Transverse colon (tissue), 4 donors: ENCODE results near the gene IL6. TPM values are rescaled to one million over a fixed set of nuclear protein-coding genes. Genes with fewer than 3 reads are reported as not detected.

Experiments used
- DNase-seq: peaks from one replicate; pipeline ENCODE4 v3.0.0-alpha.2; 2019
- H3K27ac ChIP-seq, 4 donors: fragments of 200-600 bp; sonication (generic); 2 replicates each; pipeline ENCODE4 v1.5.1; 2016 to 2018; ENCODE audit warnings: inconsistent platforms in 4 of 4
- H3K27me3 ChIP-seq: fragments of 200-600 bp; sonication (generic); 2 replicates; pipeline ENCODE4 v1.5.1; 2017; ENCODE audit warnings: inconsistent platforms
- H3K36me3 ChIP-seq, 4 donors: fragments of 200-600 bp; sonication (generic); 2 replicates each; pipeline ENCODE4 v1.5.1; 2017 to 2019; ENCODE audit warnings: inconsistent platforms in 4 of 4
- H3K4me1 ChIP-seq, 4 donors: fragments of 200-600 bp; sonication (generic); 2 replicates each; pipeline ENCODE4 v1.5.1; 2017 to 2020; ENCODE audit warnings: inconsistent platforms in 4 of 4
- H3K4me3 ChIP-seq, 4 donors: fragments of 200-600 bp; sonication (generic); 1 replicate in 1 of 4; 2 replicates in 3 of 4; pipeline versions ENCODE4 v1.5.1 to v1.6.1; 2017 to 2019; ENCODE audit warnings: inconsistent platforms in 4 of 4
- H3K9me3 ChIP-seq, 2 donors: fragments of 200-600 bp; sonication (generic); 2 replicates each; pipeline ENCODE4 v1.5.1; 2017 to 2019; ENCODE audit warnings: inconsistent platforms in 2 of 2
- CTCF ChIP-seq, 5 experiments: fragments of 200-600 bp in 3 of 5; fragments of 450-650 bp in 2 of 5; sonication (generic) in 3 of 5; IDR thresholded peaks; 1 replicate in 2 of 5; 2 replicates in 3 of 5; pipeline ENCODE4 v1.5.1; 2016 to 2017; ENCODE audit warnings: antibody characterized with exemption in 5 of 5, inconsistent platforms in 3 of 5, mild to moderate bottlenecking in 2 of 5, moderate library complexity in 1 of 5
- EP300 ChIP-seq: sonication (generic); formaldehyde crosslinking; IDR thresholded peaks from one replicate; pipeline ENCODE4 v1.6.1; 2017; ENCODE audit warnings: antibody characterized with exemption, low read depth
- POLR2A ChIP-seq: fragments of 450-650 bp; IDR thresholded peaks from one replicate; pipeline ENCODE4 v1.6.1; 2016; ENCODE audit warnings: antibody characterized with exemption, mild to moderate bottlenecking, moderate library complexity
- POLR2AphosphoS5 ChIP-seq, 3 donors: sonication (generic); formaldehyde crosslinking; IDR thresholded peaks; one replicate each; pipeline ENCODE4 v1.6.1; 2016; ENCODE audit warnings: antibody characterized with exemption in 3 of 3
- WGBS, 2 donors: methylation state at CpG; one replicate each; pipeline ENCODE4 v1.1.5; 2018; ENCODE audit warnings: low coverage in 1 of 2; 5-methylcytosine and 5-hydroxymethylcytosine counted together
- in situ Hi-C, 4 donors: fragments of 200-750 bp; cut with MboI; loops; one replicate each; pipeline versions ENCODE4 v1.15.0 to v1.15.1; 2017; ENCODE audit warnings: low sequenced_read_pairs in 3 of 4, low pct_ligation_motif_present in 1 of 4, low pct_unique_long_range_greater_than_20kb in 1 of 4
- intact Hi-C: fragments of 100-400 bp; cut with DNase I; formaldehyde crosslinking; loops from one replicate; pipeline ENCODE4 v1.15.1; 2023; ENCODE audit warnings: low total_unique reads
- total RNA-seq, 4 donors: library from RNA; depleted of rRNA; stranded (reverse); fragments of >200 nt; gene quantifications; one replicate each; pipeline ENCODE4 v1.1.0, GENCODE V29; 2016

Gene IL6
- total RNA-seq, 4 donors from 2014 or later, result 0.82 to 10.8 (median 1.9) TPM; not detected in 1

GRCh38 chr7:22728401-22729029 is 1.5 kb downstream of the IL6 start:
- no peak for DNase-seq
- peak overlapping the region in 1 of 4 donors; percentile 62 for H3K27ac ChIP-seq
- H3K27me3 ChIP-seq, result no peaks in the 10 kb centered on the region
- intact Hi-C loops (loop anchor here (5.0 kb wide), 1 partner anchor 284 kb away; the partner anchor contains the start of gene HYCC1), in situ Hi-C loops (loop anchor here (5.0 to 10.0 kb wide), 2 partner anchors 164 to 166 kb away; no protein-coding TSS in a partner anchor)
- H3K4me1 ChIP-seq, result peaks cover 2 to 33% (median 8%) of the 10 kb centered on the region in 4 donors
- H3K9me3 ChIP-seq, result no peaks in the 10 kb centered on the region
- 90 to 91% methylated on average over 1 of the region's 1 CpG for WGBS, 2 donors
- H3K4me3 ChIP-seq, result no peak overlapping the region
- TF ChIP-seq EP300, result no peak
- peak in 4 of 5 experiments; percentile 19 to 29 (median 28) for TF ChIP-seq CTCF (IDR thresholded peaks at IDR 0.05)
- H3K36me3 ChIP-seq, result no peaks in the 10 kb centered on the region

- no peak for DNase-seq
- WGBS, 2 donors, result 69 to 87% methylated on average over 2 to 3 of the region's 3 CpGs
- intact Hi-C loops, result loop anchor here (5.0 kb wide), 1 partner anchor 283 kb away; the partner anchor contains the start of gene HYCC1
- no peak overlapping the region for H3K27ac ChIP-seq
- H3K4me1 ChIP-seq, result peaks cover 0 to 25% (median 3%) of the 10 kb centered on the region in 4 donors
- no peak overlapping the region for H3K4me3 ChIP-seq
- no peaks in the 10 kb centered on the region for H3K36me3 ChIP-seq
- no peak for TF ChIP-seq POLR2AphosphoS5 (IDR thresholded peaks at IDR 0.05)
- no peak for TF ChIP-seq POLR2A
- no peak for TF ChIP-seq CTCF (IDR thresholded peaks at IDR 0.05)
- TF ChIP-seq EP300, result no peak
- in situ Hi-C loops, result loop anchor here (5.0 to 10.0 kb wide), 2 partner anchors 165 to 167 kb away; no protein-coding TSS in a partner anchor
- H3K27me3 ChIP-seq, result no peaks in the 10 kb centered on the region
- H3K9me3 ChIP-seq, result no peaks in the 10 kb centered on the region
Observed at GRCh38 chr7:22729180-22729825, 2.3 kb downstream of the IL6 start.

- Histone ChIP-seq H3K36me3 (no peaks in the 10 kb centered on the region), H3K4me3 (no peak overlapping the region), H3K4me1 (peaks cover 0 to 23% (median 3%) of the 10 kb centered on the region in 4 donors), H3K9me3 (no peaks in the 10 kb centered on the region), H3K27ac (no peak overlapping the region), H3K27me3 (no peaks in the 10 kb centered on the region)
- intact Hi-C loops (no loop called here), in situ Hi-C loops (no loop called here)
- 39% methylated on average over 2 of the region's 2 CpGs; no CpG with 5 or more reads in 1 of the 2 donors for WGBS, 2 donors
- no peak for DNase-seq
- TF ChIP-seq CTCF (IDR thresholded peaks at IDR 0.05), result no peak
Observed at GRCh38 chr7:22730066-22730710, 3.2 kb downstream of the IL6 start.

- H3K27me3 ChIP-seq, result no peaks in the 10 kb centered on the region
- no peak for TF ChIP-seq EP300
- TF ChIP-seq POLR2AphosphoS5 (IDR thresholded peaks at IDR 0.05), result no peak
- no peak overlapping the region for H3K27ac ChIP-seq
- H3K4me3 ChIP-seq, result no peak overlapping the region
- peaks cover 0 to 16% (median 3%) of the 10 kb centered on the region in 4 donors for H3K4me1 ChIP-seq
- 43 to 65% methylated on average over 3 to 5 of the region's 5 CpGs for WGBS, 2 donors
- intact Hi-C loops, result no loop called here
- no peaks in the 10 kb centered on the region for H3K9me3 ChIP-seq
- DNase-seq, result no peak
- H3K36me3 ChIP-seq, result no peaks in the 10 kb centered on the region
- in situ Hi-C loops, result no loop called here
Observed at GRCh38 chr7:22730921-22731654, 4.1 kb downstream of the IL6 start.
